ENCODE measurements around the gene SLC23A2.
A peak's percentile ranks its signal among the peaks of the same experiment; 100 is the strongest.
"Not testable (repeated sequence)": the region's sequence is repeated elsewhere in the genome, so short reads cannot be mapped to it uniquely, and the experiment has no call there.

Gene SLC23A2

GRCh38 chr20:4871486-4871885 is 129.8 kb downstream of the SLC23A2 start:
- no peak for DNase-seq

- DNase-seq, result no peak
These were observed 130.4 kb downstream of the SLC23A2 start for GRCh38 chr20:4870906-4871305.

- DNase-seq, result no peak
These were observed 131.8 kb downstream of the SLC23A2 start for GRCh38 chr20:4869290-4870193.

- no peak for DNase-seq
These were observed 134.3 kb downstream of the SLC23A2 start for GRCh38 chr20:4867051-4867450.

- DNase-seq, result peak; percentile 81
These were observed 134.9 kb downstream of the SLC23A2 start for GRCh38 chr20:4866429-4866828.

DNA sequence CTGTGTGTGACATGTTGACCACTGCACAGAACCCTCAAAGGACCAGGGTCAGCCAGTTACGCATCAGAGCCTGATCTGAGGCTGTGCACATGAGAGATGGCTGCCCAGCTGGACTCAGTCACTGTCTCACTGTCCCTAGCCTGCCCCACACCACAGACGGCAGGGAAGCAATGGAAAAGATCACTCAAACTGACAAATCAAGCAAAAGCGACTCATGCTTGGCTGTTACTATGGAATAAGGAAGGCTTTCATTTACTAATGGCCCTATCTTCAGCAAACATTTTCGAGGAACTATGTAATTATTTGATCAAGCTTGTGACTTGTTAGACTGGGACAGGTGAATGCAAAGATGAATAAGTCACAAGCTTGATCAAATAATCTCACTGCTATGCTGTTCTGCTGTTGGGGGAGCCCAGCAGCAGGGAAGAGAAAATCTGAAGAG is 137.0 kb downstream of the SLC23A2 start:
- no peak for DNase-seq

DNA sequence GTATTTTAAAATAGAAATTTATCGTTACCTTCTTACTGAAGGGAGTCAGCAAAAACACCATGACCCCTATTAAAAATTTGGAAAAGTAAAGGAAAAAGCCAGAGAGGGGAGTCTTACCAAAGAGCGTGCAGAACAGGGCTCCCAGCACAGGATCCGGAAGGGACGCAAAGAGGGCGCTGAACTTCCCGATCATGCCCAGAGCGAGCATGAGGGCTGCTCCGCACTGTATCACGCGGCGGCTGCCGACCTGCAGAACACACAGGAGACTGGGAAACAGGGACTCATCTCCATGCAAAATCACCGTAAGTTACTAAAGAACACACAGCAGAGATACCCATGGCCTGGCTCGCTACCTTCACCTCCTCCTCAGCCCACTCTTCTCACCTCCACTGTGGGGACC is 138.6 kb downstream of the SLC23A2 start:
- no peak for DNase-seq

DNA sequence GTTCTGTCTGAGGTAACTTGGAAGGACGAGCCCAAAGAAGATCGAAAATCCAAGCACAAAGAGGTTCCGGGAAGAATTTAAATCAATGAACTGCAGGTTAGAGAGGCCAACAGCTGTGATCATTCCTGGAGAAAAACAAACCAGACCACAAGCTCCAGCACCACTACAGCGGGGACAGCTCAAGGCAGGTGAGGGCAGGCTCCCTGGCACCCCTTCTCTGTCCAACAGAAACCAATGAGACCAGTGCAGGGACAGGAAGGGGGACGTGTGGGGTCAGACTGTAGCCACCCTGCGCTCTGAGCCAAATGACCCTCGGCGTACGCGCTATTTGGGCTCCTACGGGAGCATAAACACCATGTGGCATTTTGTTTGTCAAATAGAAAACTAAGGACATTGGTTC is 139.3 kb downstream of the SLC23A2 start:
- no peak for DNase-seq

DNA sequence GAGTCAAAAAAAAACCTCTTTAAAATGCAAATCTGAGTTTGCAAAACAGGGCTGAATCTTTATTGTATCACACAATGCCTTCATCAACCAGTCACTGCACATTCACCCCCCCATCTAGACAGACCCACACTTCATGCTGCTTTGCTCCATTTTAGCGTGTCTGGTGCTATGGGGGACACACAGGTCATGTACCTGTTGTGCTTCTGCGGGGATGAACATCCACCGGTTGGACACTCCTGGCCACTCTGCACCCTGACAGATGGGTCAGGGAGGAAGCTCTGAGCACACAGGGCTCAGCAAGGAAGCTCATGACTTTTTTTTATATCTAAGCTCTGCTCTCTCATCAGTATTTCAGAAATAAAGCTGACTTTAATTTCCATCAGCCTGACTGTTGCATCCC is 143.3 kb downstream of the SLC23A2 start:
- no peak for DNase-seq

GRCh38 chr20:4856022-4856755 is 145.1 kb downstream of the SLC23A2 start:
- no peak for DNase-seq

- no peak for DNase-seq
These were observed 145.8 kb downstream of the SLC23A2 start for GRCh38 chr20:4855555-4855954.

- no peak for DNase-seq
These were observed 146.2 kb downstream of the SLC23A2 start for GRCh38 chr20:4855097-4855496.

DNA sequence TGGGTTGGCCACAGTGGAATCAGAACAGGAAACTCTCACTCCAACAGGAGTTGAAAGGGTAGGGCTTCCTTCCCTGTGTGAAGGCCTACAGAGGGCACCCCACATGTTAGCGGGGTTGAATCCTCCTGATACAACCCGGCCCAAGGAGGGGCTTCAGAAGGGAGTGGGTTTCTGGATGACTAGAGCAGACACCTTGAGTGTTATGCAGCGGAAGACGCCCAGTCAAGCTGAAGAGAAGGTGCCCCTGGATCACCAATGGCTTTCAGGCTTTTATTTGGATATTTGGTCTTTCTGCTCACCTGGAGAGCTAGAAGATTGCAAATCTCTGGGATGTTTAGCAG is 146.8 kb downstream of the SLC23A2 start:
- no peak for DNase-seq

DNA sequence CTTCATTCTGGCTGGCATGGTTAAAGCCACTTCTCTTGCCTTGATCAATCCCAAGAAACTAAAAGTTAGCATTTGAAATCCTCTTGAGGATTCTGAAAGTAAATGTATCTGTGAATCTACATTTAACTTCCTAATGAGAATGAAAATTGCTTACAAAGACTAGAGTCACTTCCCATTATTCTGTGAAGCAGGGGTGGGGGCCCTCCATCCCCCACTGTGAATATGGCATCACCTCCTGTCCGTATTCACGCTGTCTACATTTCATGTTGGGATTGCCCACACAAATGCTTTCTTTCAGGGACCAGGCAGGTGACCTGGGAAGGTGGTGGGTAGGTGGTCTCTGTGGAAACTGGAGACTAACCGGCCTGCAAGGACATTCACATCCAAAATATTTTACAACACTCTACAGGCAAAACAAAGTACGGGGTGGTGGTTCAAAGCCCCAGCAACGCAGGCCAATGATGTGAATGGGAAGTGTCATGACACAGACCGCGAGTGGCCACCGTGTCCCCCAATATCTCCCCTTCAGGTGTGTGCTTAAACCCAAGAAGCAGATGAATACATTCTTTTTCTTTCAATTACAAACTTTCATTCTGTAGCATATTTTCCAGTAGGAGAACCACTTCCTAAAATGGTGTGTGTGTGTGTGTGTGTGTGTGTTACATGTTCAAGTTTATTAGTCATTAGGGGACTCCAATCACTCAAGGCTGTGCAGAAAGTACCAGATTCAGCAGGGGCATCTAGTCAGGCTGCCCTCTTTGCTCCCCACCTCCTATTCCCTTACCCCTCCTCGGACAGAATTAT is 147.4 kb downstream of the SLC23A2 start:
- DNase-seq, result no peak

DNA sequence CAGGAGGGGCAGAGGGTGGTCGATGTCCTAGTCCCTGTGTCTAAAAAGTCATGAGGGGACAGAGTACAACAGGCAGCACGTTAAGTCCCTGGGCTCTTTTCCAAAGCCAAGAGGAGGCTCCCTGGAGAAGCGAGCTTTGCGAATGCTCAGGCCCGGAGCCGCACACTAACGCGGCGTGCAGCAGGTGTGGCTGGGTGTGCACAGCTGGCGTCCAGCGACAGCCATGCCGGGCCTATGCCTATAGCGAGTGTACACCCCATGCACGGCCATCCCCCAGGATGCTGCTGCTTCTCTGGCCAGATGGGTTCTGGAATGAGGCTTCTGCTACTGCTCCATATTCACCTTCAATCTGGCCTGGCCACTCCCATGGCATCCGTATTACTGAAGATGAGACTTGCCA is 148.3 kb downstream of the SLC23A2 start:
- no peak for DNase-seq

DNA sequence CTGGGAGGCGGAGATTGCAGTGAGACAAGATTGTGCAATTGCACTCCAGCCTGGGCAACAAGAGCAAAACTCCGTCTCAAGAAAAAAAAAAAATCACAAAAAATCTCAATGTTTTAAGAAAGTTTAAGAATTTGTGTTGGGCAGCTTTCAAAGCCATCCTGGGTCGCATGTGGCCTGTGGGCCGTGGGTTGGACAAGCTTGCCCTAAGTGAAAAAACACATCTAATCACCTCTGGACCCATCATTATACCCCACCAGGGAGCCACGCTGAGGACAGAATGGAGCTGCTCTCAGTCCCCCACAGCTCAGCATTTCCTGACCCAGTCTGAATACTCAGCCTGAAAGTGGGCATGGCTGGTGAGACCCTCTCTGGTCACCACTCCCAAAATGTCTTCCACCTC is 150.3 kb downstream of the SLC23A2 start:
- DNase-seq, result no peak

DNA sequence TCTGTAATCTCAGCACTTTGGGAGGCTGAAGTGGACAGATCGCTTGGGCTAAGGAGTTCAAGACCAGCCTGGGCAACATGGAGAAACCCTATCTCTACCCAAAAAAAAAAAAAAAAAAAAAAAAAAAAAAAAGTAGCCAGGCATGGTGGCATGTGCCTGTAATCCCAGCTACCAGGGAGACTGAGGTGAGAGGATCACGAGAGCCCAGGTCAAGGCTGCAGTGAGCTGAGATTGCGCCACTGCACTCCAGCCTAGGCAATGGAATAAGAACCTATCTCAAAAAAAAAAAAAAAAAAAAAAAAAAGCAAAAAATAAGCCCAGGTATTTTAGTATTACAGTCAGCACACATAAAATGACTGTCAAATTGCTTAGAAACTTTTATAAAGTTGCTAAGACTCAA is 152.5 kb downstream of the SLC23A2 start:
- not testable (repeated sequence) for DNase-seq

DNA sequence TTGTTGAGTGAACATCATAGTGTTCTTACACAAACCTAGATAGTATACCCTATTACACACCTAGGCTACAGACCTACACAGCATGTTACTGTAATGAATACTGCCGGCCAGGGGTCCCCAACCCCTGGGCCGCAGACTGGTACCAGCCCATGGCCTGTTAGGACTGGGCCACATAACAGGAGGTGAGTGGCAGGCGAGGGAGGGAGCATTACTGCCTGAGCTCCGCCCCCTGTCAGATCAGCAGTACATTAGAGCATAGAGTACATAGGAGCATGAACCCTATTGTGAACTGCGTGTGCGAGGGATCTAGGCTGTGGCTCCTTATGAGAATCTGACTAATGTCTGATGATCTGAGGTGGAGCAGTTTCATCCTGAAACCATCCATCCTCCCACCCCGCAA is 153.3 kb downstream of the SLC23A2 start:
- no peak for DNase-seq

DNA sequence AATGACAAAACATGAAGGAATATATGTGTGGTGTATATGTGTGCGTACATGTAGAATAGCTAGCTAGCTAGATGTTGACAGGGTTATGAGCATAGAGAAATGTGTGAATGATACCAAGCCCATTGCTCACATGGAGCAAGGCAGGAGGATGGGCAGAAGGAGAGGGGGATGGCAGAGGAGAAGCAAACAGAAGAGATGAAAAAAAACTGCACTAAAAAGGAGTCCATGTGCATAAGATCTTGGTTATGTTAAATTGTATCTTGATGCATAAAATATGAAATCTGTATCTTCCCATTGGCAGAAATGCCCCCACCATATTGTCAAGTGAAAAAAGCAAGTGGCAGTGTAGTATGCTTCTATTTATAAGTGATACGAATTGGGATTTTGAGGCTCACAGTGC is 154.5 kb downstream of the SLC23A2 start:
- no peak for DNase-seq

- no peak for DNase-seq
These were observed 156.4 kb downstream of the SLC23A2 start for GRCh38 chr20:4844751-4845465.

- DNase-seq, result no peak
These were observed 157.0 kb downstream of the SLC23A2 start for GRCh38 chr20:4844325-4844724.

GRCh38 chr20:4840801-4841200 is 160.5 kb downstream of the SLC23A2 start:
- DNase-seq, result no peak

- no peak for DNase-seq
These were observed 162.8 kb downstream of the SLC23A2 start for GRCh38 chr20:4838526-4838925.

All from NCI-H2171 treated with DMSO at 0.1 percent for 48 hours (cell line).